Prostate gland (tissue), 2 donors: ENCODE measurements around the gene FIBIN.

ENCODE experiments used
- POLR2A ChIP-seq: fragments of 450-650 bp; IDR thresholded peaks from one replicate; pipeline ENCODE4 v1.6.1; 2016; ENCODE audit warnings: antibody characterized with exemption, mild to moderate bottlenecking
- TF ChIP-seq, protein P1 (sequence below), 4 experiments: fragments of 200-600 bp in 2 of 4; fragments of 450-650 bp in 2 of 4; sonication (generic) in 2 of 4; IDR thresholded peaks; 1 replicate in 3 of 4; 2 replicates in 1 of 4; pipeline ENCODE4 v1.5.1; 2016 to 2019; ENCODE audit warnings: antibody characterized with exemption in 4 of 4, mild to moderate bottlenecking in 2 of 4, moderate library complexity in 2 of 4

- no peak for TF ChIP-seq POLR2A
- TF ChIP-seq, protein P1, sequence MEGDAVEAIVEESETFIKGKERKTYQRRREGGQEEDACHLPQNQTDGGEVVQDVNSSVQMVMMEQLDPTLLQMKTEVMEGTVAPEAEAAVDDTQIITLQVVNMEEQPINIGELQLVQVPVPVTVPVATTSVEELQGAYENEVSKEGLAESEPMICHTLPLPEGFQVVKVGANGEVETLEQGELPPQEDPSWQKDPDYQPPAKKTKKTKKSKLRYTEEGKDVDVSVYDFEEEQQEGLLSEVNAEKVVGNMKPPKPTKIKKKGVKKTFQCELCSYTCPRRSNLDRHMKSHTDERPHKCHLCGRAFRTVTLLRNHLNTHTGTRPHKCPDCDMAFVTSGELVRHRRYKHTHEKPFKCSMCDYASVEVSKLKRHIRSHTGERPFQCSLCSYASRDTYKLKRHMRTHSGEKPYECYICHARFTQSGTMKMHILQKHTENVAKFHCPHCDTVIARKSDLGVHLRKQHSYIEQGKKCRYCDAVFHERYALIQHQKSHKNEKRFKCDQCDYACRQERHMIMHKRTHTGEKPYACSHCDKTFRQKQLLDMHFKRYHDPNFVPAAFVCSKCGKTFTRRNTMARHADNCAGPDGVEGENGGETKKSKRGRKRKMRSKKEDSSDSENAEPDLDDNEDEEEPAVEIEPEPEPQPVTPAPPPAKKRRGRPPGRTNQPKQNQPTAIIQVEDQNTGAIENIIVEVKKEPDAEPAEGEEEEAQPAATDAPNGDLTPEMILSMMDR (IDR thresholded peaks at IDR 0.05), result no peak
These were observed 29.6 kb upstream of the FIBIN start for GRCh38 chr11:26964339-26964738.
